GM19452 (cell line): Measurements from ENCODE around the gene PDP2.
"Not testable (repeated sequence)": the region's sequence is repeated elsewhere in the genome, so short reads cannot be mapped to it uniquely, and the experiment has no call there.

ENCODE experiments used
- ATAC-seq: cut with Tn5 transposase; IDR thresholded peaks from one replicate; pipeline ENCODE4 v1.9.1; 2021; ENCODE audit not compliant: unreplicated experiment

The PDP2 gene

GRCh38 chr16:66934138-66934838 is 54.0 kb downstream of the PDP2 start, which contains the start of gene CIAO2B:
Gene CIAO2B, minus strand, starts transcription at chr16:66934402. Its CDS starts 38 bp downstream, at chr16:66934364.
- peak; percentile 81 for ATAC-seq

GRCh38 chr16:66934839-66935313 is 54.6 kb downstream of the PDP2 start:
- not testable (repeated sequence) for ATAC-seq

- ATAC-seq: no peak
Measured at GRCh38 chr16:66935314-66936011, 55.1 kb downstream of the PDP2 start, which contains the start of gene CES2. Gene CES2, plus strand, starts transcription at chr16:66935516. Its CDS starts 120 bp downstream, at chr16:66935636.

GRCh38 chr16:66936462-66936861 is 56.1 kb downstream of the PDP2 start:
- no peak for ATAC-seq

- no peak for ATAC-seq
Measured at GRCh38 chr16:66936889-66937554, 56.7 kb downstream of the PDP2 start.

GRCh38 chr16:66937725-66938337 is 57.5 kb downstream of the PDP2 start:
- no peak for ATAC-seq

GRCh38 chr16:66939366-66939765 is 59.1 kb downstream of the PDP2 start:
- ATAC-seq: no peak

GRCh38 chr16:66940236-66940635 is 59.9 kb downstream of the PDP2 start:
- ATAC-seq: no peak
